Subcutaneous abdominal adipose tissue (tissue), 5 donors: ENCODE results near the gene LILRB3.
"Not testable (repeated sequence)": the region's sequence is repeated elsewhere in the genome, so short reads cannot be mapped to it uniquely, and the experiment has no call there.

ENCODE experiments used
- H3K27ac ChIP-seq: one replicate; pipeline ENCODE4 v1.7.0; 2013; ENCODE audit warnings: low read depth, mild to moderate bottlenecking, inconsistent platforms, low read length, moderate library complexity
- H3K27me3 ChIP-seq, 5 donors: one replicate each; pipeline ENCODE4 v1.7.0; 2013; ENCODE audit warnings: low read length in 5 of 5, inconsistent platforms in 1 of 5; ENCODE audit not compliant: control insufficient read depth in 5 of 5, insufficient read depth in 4 of 5
- H3K36me3 ChIP-seq, 5 donors: one replicate each; pipeline ENCODE4 v1.7.0; 2013; ENCODE audit warnings: low read length in 5 of 5; ENCODE audit not compliant: control insufficient read depth in 5 of 5, insufficient read depth in 5 of 5
- H3K4me1 ChIP-seq, 5 donors: one replicate each; pipeline ENCODE4 v1.7.0; 2013; ENCODE audit warnings: low read length in 5 of 5, mild to moderate bottlenecking in 3 of 5, moderate library complexity in 1 of 5; ENCODE audit not compliant: control insufficient read depth in 5 of 5, insufficient read depth in 5 of 5
- H3K4me3 ChIP-seq, 5 donors: one replicate each; pipeline ENCODE4 v1.7.0; 2013; ENCODE audit warnings: low read length in 5 of 5, low read depth in 1 of 5
- H3K9ac ChIP-seq, 5 donors: one replicate each; pipeline ENCODE4 v1.7.0; 2013; ENCODE audit warnings: low read length in 5 of 5, mild to moderate bottlenecking in 4 of 5, moderate library complexity in 3 of 5
- H3K9me3 ChIP-seq, 5 donors: one replicate each; pipeline ENCODE4 v1.7.0; 2013; ENCODE audit warnings: low read length in 5 of 5; ENCODE audit not compliant: control insufficient read depth in 5 of 5
- donor health status: healthy.
- donor health status: healthy.
- donor health status: healthy.
- donor health status: healthy.
- donor health status: healthy.

The LILRB3 gene

GRCh38 chr19:54223937-54224281, 1.1 kb upstream of the LILRB3 start:
- not testable (repeated sequence) for H3K4me1 ChIP-seq, H3K27ac ChIP-seq, H3K9me3 ChIP-seq, H3K36me3 ChIP-seq, H3K9ac ChIP-seq, H3K4me3 ChIP-seq, H3K27me3 ChIP-seq

- peaks cover 0 to 10% (median 0%) of the 10 kb centered on the region in 5 donors for H3K36me3 ChIP-seq
- H3K9ac ChIP-seq, H3K27ac ChIP-seq, H3K4me3 ChIP-seq, H3K4me1 ChIP-seq, H3K9me3 ChIP-seq, H3K27me3 ChIP-seq: not testable (repeated sequence)
These were observed 600 bp upstream of the LILRB3 start for GRCh38 chr19:54223277-54223936.

- H3K4me3 ChIP-seq, H3K9ac ChIP-seq, H3K4me1 ChIP-seq, H3K9me3 ChIP-seq, H3K27me3 ChIP-seq, H3K27ac ChIP-seq: not testable (repeated sequence)
- H3K36me3 ChIP-seq = peaks cover 0 to 16% (median 0%) of the 10 kb centered on the region in 5 donors
These were observed 860 bp downstream of the LILRB3 start for GRCh38 chr19:54221947-54222346.

- not testable (repeated sequence) for H3K27ac ChIP-seq, H3K4me1 ChIP-seq, H3K9ac ChIP-seq, H3K9me3 ChIP-seq, H3K27me3 ChIP-seq, H3K4me3 ChIP-seq
- H3K36me3 ChIP-seq = peaks cover 0 to 21% (median 6%) of the 10 kb centered on the region in 5 donors
These were observed 3.1 kb downstream of the LILRB3 start for GRCh38 chr19:54219702-54220101.

GRCh38 chr19:54218960-54219661, 3.7 kb downstream of the LILRB3 start:
- Histone ChIP-seq H3K27me3 (peaks cover 0 to 7% (median 4%) of the 10 kb centered on the region in 5 donors), H3K4me1 (peaks cover 0 to 4% (median 0%) of the 10 kb centered on the region in 5 donors), H3K36me3 (peaks cover 0 to 21% (median 6%) of the 10 kb centered on the region in 5 donors), H3K4me3 (no peak overlapping the region), H3K9ac (no peak overlapping the region), H3K27ac (no peak overlapping the region), H3K9me3 (no peaks in the 10 kb centered on the region)

- Histone ChIP-seq H3K4me1 (peaks cover 0 to 2% (median 0%) of the 10 kb centered on the region in 5 donors), H3K9me3 (no peaks in the 10 kb centered on the region), H3K4me3 (no peak overlapping the region), H3K27ac (no peak overlapping the region), H3K9ac (no peak overlapping the region), H3K27me3 (peaks cover 0 to 6% (median 2%) of the 10 kb centered on the region in 5 donors), H3K36me3 (peaks cover 0 to 21% (median 6%) of the 10 kb centered on the region in 5 donors)
These were observed 4.5 kb downstream of the LILRB3 start for GRCh38 chr19:54218259-54218658.

- not testable (repeated sequence) for H3K4me3 ChIP-seq, H3K27me3 ChIP-seq, H3K9ac ChIP-seq, H3K4me1 ChIP-seq, H3K9me3 ChIP-seq, H3K27ac ChIP-seq
- peaks cover 0 to 21% (median 6%) of the 10 kb centered on the region in 5 donors for H3K36me3 ChIP-seq
These were observed 5.1 kb downstream of the LILRB3 start for GRCh38 chr19:54217517-54218247.

GRCh38 chr19:54216869-54217268, 5.9 kb downstream of the LILRB3 start:
- Histone ChIP-seq H3K4me3 (no peak overlapping the region), H3K27ac (no peak overlapping the region), H3K9ac (no peak overlapping the region), H3K27me3 (no peaks in the 10 kb centered on the region), H3K36me3 (peaks cover 0 to 21% (median 6%) of the 10 kb centered on the region in 5 donors), H3K4me1 (no peaks in the 10 kb centered on the region), H3K9me3 (no peaks in the 10 kb centered on the region)

GRCh38 chr19:54214734-54215133, 8.1 kb downstream of the LILRB3 start:
- not testable (repeated sequence) for H3K27me3 ChIP-seq, H3K9me3 ChIP-seq, H3K4me3 ChIP-seq, H3K27ac ChIP-seq, H3K9ac ChIP-seq
- peaks cover 0 to 14% (median 9%) of the 10 kb centered on the region in 5 donors for H3K4me1 ChIP-seq
- peaks cover 0 to 21% (median 6%) of the 10 kb centered on the region in 5 donors for H3K36me3 ChIP-seq

GRCh38 chr19:54214217-54214616, 8.6 kb downstream of the LILRB3 start:
- not testable (repeated sequence) for H3K4me3 ChIP-seq, H3K9me3 ChIP-seq, H3K9ac ChIP-seq, H3K27ac ChIP-seq, H3K27me3 ChIP-seq
- peaks cover 0 to 19% (median 14%) of the 10 kb centered on the region in 5 donors for H3K4me1 ChIP-seq
- peaks cover 0 to 19% (median 6%) of the 10 kb centered on the region in 5 donors for H3K36me3 ChIP-seq
